AG04449 (cell line): ENCODE measurements around the gene PNKD.
A peak's percentile ranks its signal among the peaks of the same experiment; 100 is the strongest.

ENCODE experiments used
- CTCF ChIA-PET: fragments of 350-600 bp; formaldehyde crosslinking; extraction: SDS; loops from one replicate; lab custom pipeline; 2021; ENCODE audit warnings: antibody characterized with exemption; lab: Yijun Ruan, JAX
- POLR2A ChIA-PET: fragments of 400-600, 350-600 bp; formaldehyde crosslinking; extraction: SDS; loops from one replicate; lab custom pipeline; 2020; ENCODE audit warnings: antibody characterized with exemption, inconsistent platforms; lab: Yijun Ruan, JAX
- DNase-seq: peaks from one replicate; pipeline ENCODE4 v3.0.0-alpha.2; 2010; ENCODE audit warnings: low read depth, low spot score
- H3K4me3 ChIP-seq: 2 replicates; pipeline ENCODE4 v1.5.1; 2011; ENCODE audit warnings: low read depth, mild to moderate bottlenecking, control low read depth, low read length
- CTCF ChIP-seq: IDR thresholded peaks from one replicate; pipeline ENCODE4 v1.5.1; 2011; ENCODE audit warnings: mild to moderate bottlenecking, moderate library complexity, low read length, control low read depth, inconsistent platforms; ENCODE audit not compliant: insufficient read depth; ENCODE audit errors: missing control alignments

The PNKD gene

GRCh38 chr2:218269900-218270720 lies at the start of gene PNKD, which contains the start of gene AAMP:
PNKD (plus strand) TSS chr2:218270519; CDS start chr2:218270536, 17 bp downstream.
AAMP (minus strand) TSS chr2:218270137; CDS start chr2:218270086, 51 bp downstream.
- CTCF ChIA-PET, result interaction anchor here (0.9 to 10.0 kb wide), 18 partner anchors 9 to 196 kb away, joined by 3 to 193 read pairs (median 8); partner anchors contain the start of genes CATIP, GPBAR1 and TMBIM1
- POLR2A ChIA-PET, result interaction anchor here (0.8 to 2.5 kb wide), 9 partner anchors 8 to 126 kb away, joined by 3 to 13 read pairs (median 5); partner anchors contain the start of genes GPBAR1 and TMBIM1
- peak within 1 kb of the TSS; percentile 97 for H3K4me3 ChIP-seq
- DNase-seq, result peak; percentile 94
- TF ChIP-seq CTCF, result peak; percentile 18

- no peak for TF ChIP-seq CTCF
- no peak for DNase-seq
- ChIA-PET POLR2A (no interaction called here), CTCF (interaction anchor here (1.4 to 2.2 kb wide), 2 partner anchors 36 to 52 kb away, joined by 5 to 13 read pairs; no protein-coding TSS in a partner anchor)
- no peak overlapping the region for H3K4me3 ChIP-seq
Measured at GRCh38 chr2:218221000-218221399, 49.3 kb upstream of the PNKD start.

GRCh38 chr2:218223046-218223445 lies 47.3 kb upstream of the PNKD start:
- ChIA-PET CTCF (no interaction called here), POLR2A (no interaction called here)
- no peak for DNase-seq
- H3K4me3 ChIP-seq, result no peak overlapping the region
- no peak for TF ChIP-seq CTCF

- ChIA-PET CTCF (interaction anchor here (1.0 kb wide), 1 partner anchor 10 kb away, joined by 4 read pairs; no protein-coding TSS in a partner anchor), POLR2A (no interaction called here)
- DNase-seq, result no peak
- no peak overlapping the region for H3K4me3 ChIP-seq
- TF ChIP-seq CTCF, result no peak
Measured at GRCh38 chr2:218224186-218224585, 46.1 kb upstream of the PNKD start.

GRCh38 chr2:218226903-218227302 lies 43.4 kb upstream of the PNKD start:
- no peak overlapping the region for H3K4me3 ChIP-seq
- ChIA-PET CTCF (interaction anchor here (2.6 kb wide), 1 partner anchor 46 kb away, joined by 8 read pairs; no protein-coding TSS in a partner anchor), POLR2A (no interaction called here)
- no peak for TF ChIP-seq CTCF
- no peak for DNase-seq
